Breast epithelium (tissue), 4 donors: ENCODE measurements around the gene KCNJ6. TPM values are rescaled to one million over a fixed set of nuclear protein-coding genes. Genes with fewer than 3 reads are reported as not detected.

Experiments used
- DNase-seq, 2 donors: peaks; one replicate each; pipeline ENCODE4 v3.0.0-alpha.2; 2019; ENCODE audit warnings: low spot score in 2 of 2
- H3K27ac ChIP-seq, 2 donors: fragments of 200-600 bp; sonication (generic) in 1 of 2; one replicate each; pipeline ENCODE4 v1.5.1; 2016 to 2019; ENCODE audit warnings: mild to moderate bottlenecking in 1 of 2
- H3K27me3 ChIP-seq, 2 donors: fragments of 200-600 bp; sonication (generic) in 1 of 2; one replicate each; pipeline versions ENCODE4 v1.5.1 to v1.6.0; 2017 to 2019; ENCODE audit warnings: control low read depth in 1 of 2, mild to moderate bottlenecking in 1 of 2
- H3K36me3 ChIP-seq: fragments of 200-600 bp; one replicate; pipeline ENCODE4 v1.5.1; 2019
- H3K4me1 ChIP-seq, 2 donors: fragments of 200-600 bp; sonication (generic); one replicate each; pipeline ENCODE4 v1.5.1; 2016 to 2019; ENCODE audit warnings: control low read depth in 1 of 2
- H3K4me3 ChIP-seq, 3 donors: fragments of 200-600 bp; sonication (generic); 1 replicate in 2 of 3; 2 replicates in 1 of 3; pipeline ENCODE4 v1.5.1; 2016 to 2019; ENCODE audit warnings: mild to moderate bottlenecking in 3 of 3, moderate library complexity in 2 of 3
- H3K9me3 ChIP-seq, 2 donors: fragments of 200-600 bp; sonication (generic) in 1 of 2; one replicate each; pipeline ENCODE4 v1.5.1; 2016 to 2019; ENCODE audit warnings: control low read depth in 1 of 2
- CTCF ChIP-seq, 3 donors: fragments of 450-650 bp; IDR thresholded peaks; one replicate each; pipeline ENCODE4 v1.5.1; 2016 to 2017; ENCODE audit warnings: antibody characterized with exemption in 3 of 3, mild to moderate bottlenecking in 3 of 3, moderate library complexity in 3 of 3
- POLR2A ChIP-seq: fragments of 450-650 bp; IDR thresholded peaks from one replicate; pipeline ENCODE4 v1.6.1; 2016; ENCODE audit warnings: antibody characterized with exemption, mild to moderate bottlenecking, moderate library complexity
- POLR2AphosphoS5 ChIP-seq, 3 donors: sonication (generic); formaldehyde crosslinking; IDR thresholded peaks; one replicate each; pipeline ENCODE4 v1.6.1; 2017; ENCODE audit warnings: antibody characterized with exemption in 3 of 3
- intact Hi-C: fragments of 100-400 bp; cut with DNase I; formaldehyde crosslinking; loops from one replicate; pipeline ENCODE4 v1.15.1; 2023; ENCODE audit warnings: low total_unique reads
- total RNA-seq, 3 donors: library from RNA; depleted of rRNA; stranded (reverse); fragments of >200 nt; gene quantifications; one replicate each; pipeline ENCODE4 v1.1.0, GENCODE V29; 2016

Gene KCNJ6
- total RNA-seq, 3 donors from 2014 or later = not detected

DNA sequence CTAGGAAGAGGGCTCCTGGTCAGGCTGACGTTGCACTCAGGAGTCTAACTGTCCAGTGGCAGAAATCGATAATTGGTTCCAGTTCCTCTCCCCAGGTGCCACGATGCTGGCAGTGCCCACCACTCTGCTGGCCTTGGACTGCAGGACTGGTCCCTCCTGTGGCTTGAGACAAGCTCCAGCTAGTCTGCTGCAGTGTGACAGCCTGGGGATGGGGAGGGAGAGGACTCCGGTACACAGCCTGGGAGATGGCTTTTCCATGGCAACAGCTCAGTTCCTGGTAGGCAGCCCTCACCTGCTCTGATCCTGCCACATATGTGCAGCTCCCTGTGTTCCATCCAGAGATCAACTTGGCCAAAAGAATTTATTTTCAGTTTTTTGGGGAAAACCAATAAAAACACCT lies 239.3 kb downstream of the KCNJ6 start:
- H3K4me3 ChIP-seq = no peak overlapping the region
- H3K27ac ChIP-seq = no peak overlapping the region
- H3K4me1 ChIP-seq = no peaks in the 10 kb centered on the region
- DNase-seq = no peak
- H3K27me3 ChIP-seq = peaks cover 0 to 5% of the 10 kb centered on the region in 2 donors
- H3K9me3 ChIP-seq = no peaks in the 10 kb centered on the region
- intact Hi-C loops = no loop called here
- H3K36me3 ChIP-seq = no peaks in the 10 kb centered on the region
- TF ChIP-seq POLR2AphosphoS5 (IDR thresholded peaks at IDR 0.05) = no peak
- no peak for TF ChIP-seq CTCF (IDR thresholded peaks at IDR 0.05)
- no peak for TF ChIP-seq POLR2A

DNA sequence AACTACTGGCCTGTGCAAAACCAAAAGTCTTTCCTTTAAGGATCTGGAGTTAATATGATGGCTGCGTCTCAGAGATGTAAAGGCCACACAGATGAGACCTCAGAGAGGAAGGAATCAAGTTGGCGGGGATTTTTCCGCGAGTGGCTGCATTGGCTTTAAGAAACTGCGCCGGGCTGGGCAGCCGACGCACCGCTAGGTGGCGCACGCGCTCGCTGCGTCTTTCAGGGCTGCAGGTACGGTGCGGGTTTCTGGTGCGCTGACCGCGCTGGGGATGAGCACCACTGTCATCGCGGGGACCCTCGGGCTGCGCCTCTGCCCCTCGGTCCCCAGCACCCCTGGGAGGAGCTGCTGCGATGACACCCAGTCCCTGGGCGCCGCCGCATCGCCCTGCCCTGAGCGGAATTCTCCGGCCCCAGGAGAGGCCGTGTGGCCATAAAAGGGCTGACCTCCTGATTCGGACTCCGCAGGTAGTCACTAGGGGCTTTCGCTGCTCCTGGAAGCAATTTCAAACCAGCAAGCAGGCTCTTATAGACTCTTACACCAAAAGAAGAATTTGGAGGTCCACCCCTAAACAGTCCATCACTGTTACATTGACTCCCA lies 241.0 kb downstream of the KCNJ6 start:
- Histone ChIP-seq H3K36me3 (no peaks in the 10 kb centered on the region), H3K27ac (no peak overlapping the region), H3K27me3 (peaks cover 0 to 5% of the 10 kb centered on the region in 2 donors), H3K4me3 (peak overlapping the region in 1 of 3 donors; percentile 3), H3K4me1 (no peaks in the 10 kb centered on the region), H3K9me3 (no peaks in the 10 kb centered on the region)
- intact Hi-C loops = no loop called here
- DNase-seq = peak; percentile 26 to 59
- TF ChIP-seq POLR2A (no peak), POLR2AphosphoS5 (IDR thresholded peaks at IDR 0.05) (no peak), CTCF (IDR thresholded peaks at IDR 0.05) (peak; percentile 48 to 83 (median 58))

GRCh38 chr21:37673801-37674575 lies 242.3 kb downstream of the KCNJ6 start:
- DNase-seq = no peak
- intact Hi-C loops = no loop called here
- Histone ChIP-seq H3K4me3 (no peak overlapping the region), H3K36me3 (no peaks in the 10 kb centered on the region), H3K27ac (no peak overlapping the region), H3K4me1 (no peaks in the 10 kb centered on the region), H3K9me3 (no peaks in the 10 kb centered on the region), H3K27me3 (peaks cover 0 to 5% of the 10 kb centered on the region in 2 donors)
- no peak for TF ChIP-seq POLR2AphosphoS5 (IDR thresholded peaks at IDR 0.05)
- no peak for TF ChIP-seq POLR2A
- no peak for TF ChIP-seq CTCF (IDR thresholded peaks at IDR 0.05)

DNA sequence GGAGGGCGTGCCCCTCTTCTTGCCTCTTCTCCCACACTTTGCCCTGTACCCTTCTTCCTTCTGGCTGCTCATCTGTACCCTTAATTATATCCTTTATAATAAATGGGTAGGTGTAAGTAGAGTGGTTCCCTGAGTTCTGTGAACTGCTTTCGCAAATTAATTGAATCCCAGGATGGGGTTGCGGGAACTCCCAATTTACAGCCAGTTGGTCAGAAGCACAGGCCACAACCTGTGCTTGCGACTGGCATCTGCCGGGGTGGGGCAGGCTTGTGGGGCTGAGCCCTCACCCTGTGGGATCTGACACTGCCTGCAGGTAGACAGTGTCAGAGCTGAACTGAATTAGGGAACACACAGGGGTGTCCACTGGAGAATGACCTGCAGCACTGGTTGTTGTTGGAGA lies 244.9 kb downstream of the KCNJ6 start:
- Histone ChIP-seq H3K4me3 (no peak overlapping the region), H3K27ac (peak overlapping the region in 1 of 2 donors; percentile 63)
- intact Hi-C loops = no loop called here

More for the DNA sequence above, 244.9 kb downstream of the KCNJ6 start:
- no peak for DNase-seq
- Histone ChIP-seq H3K9me3 (no peaks in the 10 kb centered on the region), H3K4me1 (no peaks in the 10 kb centered on the region), H3K27me3 (peaks cover 0 to 5% of the 10 kb centered on the region in 2 donors), H3K36me3 (no peaks in the 10 kb centered on the region)
- TF ChIP-seq POLR2A (no peak), POLR2AphosphoS5 (IDR thresholded peaks at IDR 0.05) (no peak), CTCF (IDR thresholded peaks at IDR 0.05) (no peak)
